H1 (cell line): ENCODE results near the gene PDK2. TPM values are rescaled to one million over a fixed set of nuclear protein-coding genes. Genes with fewer than 3 reads are reported as not detected.

ENCODE experiments used
- CTCF ChIA-PET: fragments of 300-600 bp; sonication (Branson Sonifier 250); formaldehyde crosslinking; loops from one replicate; lab custom pipeline; 2021; ENCODE audit not compliant: partially characterized antibody; lab: Charles Lee
- POLR2A ChIA-PET: fragments of 300-600 bp; sonication (Branson Sonifier 250); formaldehyde crosslinking; loops from one replicate; lab custom pipeline; 2021; ENCODE audit warnings: inconsistent platforms; ENCODE audit not compliant: partially characterized antibody; lab: Charles Lee
- DNase-seq, 2 experiments: peaks; one replicate each; pipeline versions ENCODE4 v3.0.0 to v3.0.0-alpha.2; 2010 to 2022; ENCODE audit warnings: low spot score in 2 of 2, low read depth in 1 of 2, mixed read lengths in 1 of 2
- FAIRE-seq: peaks from 2 replicates; lab custom pipeline; 2011; peaks lifted over from hg19 to GRCh38; lab: Jason Lieb, UNC
- H2AFZ ChIP-seq: 2 replicates; pipeline ENCODE4 v1.8.1; 2012; ENCODE audit warnings: low read length, inconsistent platforms
- H2AK5ac ChIP-seq: 2 replicates; pipeline ENCODE4 v1.6.1; 2013; ENCODE audit warnings: low read depth, low read length
- H2BK120ac ChIP-seq: replicated peaks from 2 replicates; pipeline ENCODE3; 2013; ENCODE audit warnings: low read depth, low read length, inconsistent platforms
- H2BK12ac ChIP-seq: 2 replicates; pipeline ENCODE4 v1.6.1; 2013; ENCODE audit warnings: low read depth, low read length
- H2BK15ac ChIP-seq: 2 replicates; pipeline ENCODE4 v1.6.1; 2013; ENCODE audit warnings: low read length
- H2BK20ac ChIP-seq: 2 replicates; pipeline ENCODE4 v1.6.1; 2013; ENCODE audit warnings: low read length
- H2BK5ac ChIP-seq: 2 replicates; pipeline ENCODE4 v1.6.1; 2013; ENCODE audit warnings: low read depth, low read length
- H3K14ac ChIP-seq: 2 replicates; pipeline ENCODE4 v1.6.1; 2013; ENCODE audit warnings: inconsistent platforms; ENCODE audit not compliant: insufficient read length
- H3K18ac ChIP-seq: 2 replicates; pipeline ENCODE4 v1.6.1; 2013; ENCODE audit warnings: low read length; ENCODE audit errors: extremely low read depth
- H3K23ac ChIP-seq: 2 replicates; pipeline ENCODE4 v1.6.1; 2013; ENCODE audit warnings: inconsistent platforms; ENCODE audit not compliant: insufficient read length
- H3K23me2 ChIP-seq: 2 replicates; pipeline ENCODE4 v1.6.1; 2013; ENCODE audit warnings: low read depth, low read length
- H3K27ac ChIP-seq: 2 replicates; pipeline ENCODE4 v1.6.1; 2011; ENCODE audit warnings: low read depth, low read length, inconsistent platforms
- H3K27me3 ChIP-seq, 4 experiments: replicated peaks in 1 of 4; 1 replicate in 1 of 4; 2 replicates in 3 of 4; pipeline versions ENCODE4 v1.6.1 to v1.8.1; 2011 to 2013; ENCODE audit warnings: low read length in 3 of 4, mild to moderate bottlenecking in 3 of 4, inconsistent platforms in 2 of 4, mixed read lengths in 2 of 4, moderate library complexity in 1 of 4; ENCODE audit not compliant: control insufficient read depth in 3 of 4, insufficient read depth in 3 of 4; ENCODE audit errors: extremely low read depth in 1 of 4
- H3K36me3 ChIP-seq, 4 experiments: 2 replicates each; pipeline versions ENCODE4 v1.6.1 to v1.8.1; 2011 to 2013; ENCODE audit warnings: mild to moderate bottlenecking in 4 of 4, low read length in 3 of 4, moderate library complexity in 2 of 4, control low read depth in 1 of 4, inconsistent platforms in 1 of 4; ENCODE audit not compliant: insufficient read depth in 4 of 4, control insufficient read depth in 2 of 4
- H3K4ac ChIP-seq: replicated peaks from 2 replicates; pipeline ENCODE3; 2013; ENCODE audit warnings: low read length, low read depth, mixed read lengths, inconsistent platforms; ENCODE audit not compliant: insufficient read length
- H3K4me1 ChIP-seq, 4 experiments: replicated peaks in 1 of 4; 1 replicate in 1 of 4; 2 replicates in 3 of 4; pipeline versions ENCODE4 v1.6.1 to v1.8.1; 2011 to 2013; ENCODE audit warnings: low read length in 3 of 4, inconsistent platforms in 2 of 4, mixed read lengths in 1 of 4; ENCODE audit not compliant: insufficient read depth in 4 of 4, control insufficient read depth in 3 of 4
- H3K4me2 ChIP-seq, 2 experiments: 2 replicates each; pipeline versions ENCODE4 v1.6.1 to v1.8.1; 2011 to 2013; ENCODE audit warnings: low read depth in 2 of 2, low read length in 2 of 2, control low read depth in 1 of 2, inconsistent platforms in 1 of 2, mild to moderate bottlenecking in 1 of 2; ENCODE audit not compliant: insufficient read depth in 1 of 2
- H3K4me3 ChIP-seq, 4 experiments: fragments of 200-600, 300-600 bp in 1 of 4; sonication (generic), shearing (Covaris generic), sonication (Bioruptor Twin) in 1 of 4; 2 replicates each; pipeline versions ENCODE4 v1.5.1 to v1.8.1; 2011 to 2016; ENCODE audit warnings: low read length in 4 of 4, low read depth in 3 of 4, control low read depth in 2 of 4, inconsistent platforms in 2 of 4, mild to moderate bottlenecking in 2 of 4, mixed read lengths in 1 of 4, moderate library complexity in 1 of 4; ENCODE audit not compliant: insufficient read depth in 2 of 4; ENCODE audit errors: extremely low read depth in 1 of 4
- H3K56ac ChIP-seq: replicated peaks from 2 replicates; pipeline ENCODE3; 2013; ENCODE audit warnings: low read depth, mild to moderate bottlenecking, mixed read lengths, low read length, inconsistent platforms; ENCODE audit not compliant: insufficient read length
- H3K79me1 ChIP-seq: 2 replicates; pipeline ENCODE4 v1.6.1; 2013; ENCODE audit warnings: low read depth, low read length, control low read depth
- H3K79me2 ChIP-seq, 2 experiments: 2 replicates each; pipeline versions ENCODE4 v1.6.1 to v1.8.1; 2012 to 2013; ENCODE audit warnings: low read length in 2 of 2, mild to moderate bottlenecking in 2 of 2, inconsistent platforms in 1 of 2; ENCODE audit not compliant: insufficient read depth in 2 of 2, control insufficient read depth in 1 of 2
- H3K9ac ChIP-seq, 4 experiments: replicated peaks in 1 of 4; 1 replicate in 1 of 4; 2 replicates in 3 of 4; pipeline versions ENCODE4 v1.6.1 to v1.8.1; 2011 to 2013; ENCODE audit warnings: low read depth in 3 of 4, low read length in 3 of 4, control low read depth in 2 of 4, mild to moderate bottlenecking in 2 of 4, moderate library complexity in 2 of 4, inconsistent platforms in 1 of 4; ENCODE audit errors: extremely low read depth in 1 of 4
- H3K9me3 ChIP-seq, 2 experiments: 2 replicates each; pipeline versions ENCODE4 v1.6.1 to v1.8.1; 2012 to 2013; ENCODE audit warnings: mild to moderate bottlenecking in 2 of 2, moderate library complexity in 2 of 2, control low read depth in 1 of 2, inconsistent platforms in 1 of 2, low read depth in 1 of 2, low read length in 1 of 2, mixed read lengths in 1 of 2; ENCODE audit not compliant: insufficient read depth in 2 of 2
- H4K20me1 ChIP-seq, 2 experiments: replicated peaks in 1 of 2; 2 replicates each; pipeline versions ENCODE3 to v1.8.1; 2011 to 2013; ENCODE audit warnings: inconsistent platforms in 2 of 2, low read length in 2 of 2, mild to moderate bottlenecking in 1 of 2; ENCODE audit not compliant: insufficient read depth in 2 of 2, control insufficient read depth in 1 of 2
- H4K5ac ChIP-seq: 2 replicates; pipeline ENCODE4 v1.6.1; 2013; ENCODE audit warnings: low read length, low read depth, mixed read lengths, inconsistent platforms; ENCODE audit not compliant: insufficient read length
- H4K8ac ChIP-seq: 2 replicates; pipeline ENCODE4 v1.8.0; 2013; ENCODE audit warnings: mild to moderate bottlenecking, moderate library complexity, low read length, inconsistent platforms; ENCODE audit not compliant: insufficient read depth; ENCODE audit errors: extremely low read depth
- H4K91ac ChIP-seq: replicated peaks from 2 replicates; pipeline ENCODE3; 2013; ENCODE audit warnings: low read length, mixed read lengths, inconsistent platforms; ENCODE audit not compliant: insufficient read length
- ASH2L ChIP-seq: fragments of 200-600, 300-600 bp; sonication (generic); IDR thresholded peaks from one replicate; pipeline ENCODE4 v1.7.1; 2017; ENCODE audit warnings: low read length
- EZH2 ChIP-seq: fragments of 200-600 bp; sonication (generic); IDR thresholded peaks from 2 replicates; pipeline ENCODE4 v1.7.1; 2012; ENCODE audit warnings: low read depth, mild to moderate bottlenecking, moderate library complexity, low read length, inconsistent platforms; ENCODE audit not compliant: severe bottlenecking
- KDM5A ChIP-seq: fragments of 200-600 bp; IDR thresholded peaks from 2 replicates; pipeline ENCODE4 v1.7.1; 2012; ENCODE audit warnings: mild to moderate bottlenecking, low read length, inconsistent platforms, mixed read lengths
- RNF2 ChIP-seq: fragments of 200-900, 300-1000 bp; sonication (generic); IDR thresholded peaks from 2 replicates; pipeline ENCODE4 v1.7.1; 2016; ENCODE audit warnings: borderline replicate concordance, low read depth, mild to moderate bottlenecking, antibody characterized with exemption, low read length; ENCODE audit not compliant: poor library complexity, severe bottlenecking; ENCODE audit errors: missing control alignments
- SP1 ChIP-seq: IDR thresholded peaks from 2 replicates; pipeline ENCODE4 v1.6.1; 2011; ENCODE audit warnings: low read depth, low read length
- ZNF274 ChIP-seq: IDR thresholded peaks from 2 replicates; pipeline ENCODE4 v1.7.0; 2012; ENCODE audit warnings: low read length, borderline replicate concordance; ENCODE audit errors: extremely low read depth
- WGBS, 2 experiments: shearing (Covaris generic) in 1 of 2; methylation state at CpG; one replicate each; pipeline versions ENCODE4 v1.1.6 to v1.1.7; 2013 to 2015; ENCODE audit warnings: low lambda C conversion rate in 2 of 2, mixed read lengths in 2 of 2, inconsistent platforms in 1 of 2, low coverage in 1 of 2, missing lambda C conversion rate in 1 of 2; ENCODE audit not compliant: insufficient replicate concordance in 2 of 2, insufficient coverage in 1 of 2, insufficient read length in 1 of 2; ENCODE audit errors: extremely low coverage in 1 of 2, missing lambda C conversion rate in 1 of 2; 5-methylcytosine and 5-hydroxymethylcytosine counted together
- polyA plus RNA-seq, 7 experiments: library from polyadenylated mRNA; depleted of rRNA in 3 of 7; stranded (reverse) in 5 of 7; unstranded in 2 of 7; fragments of >200 nt in 5 of 7; fragments of 200-250 nt in 2 of 7; gene quantifications; 1 replicate in 5 of 7; 2 replicates in 1 of 7; 4 replicates in 1 of 7; pipeline versions ENCODE4 v1.2.1 to v1.2.3, GENCODE V29; 2011 to 2013; ENCODE audit warnings: missing spikeins in 2 of 7, mixed read lengths in 2 of 7
- total RNA-seq: library from RNA; stranded (reverse); fragmentation: NEBNext Ultra II Directional; extraction: Animal tissue kit (Norgen Biotek cat#: 25700); gene quantifications from 2 replicates; pipeline ENCODE4 v1.2.1, GENCODE V29; 2021
- TF ChIP-seq, protein P1 (sequence below), 3 experiments: IDR thresholded peaks; 1 replicate in 2 of 3; 2 replicates in 1 of 3; pipeline versions ENCODE4 v1.5.1 to v1.6.1; 2011; ENCODE audit warnings: low read length in 3 of 3, mild to moderate bottlenecking in 3 of 3, inconsistent platforms in 2 of 3, low read depth in 1 of 3, moderate library complexity in 1 of 3; ENCODE audit not compliant: insufficient read depth in 1 of 3; ENCODE audit errors: control extremely low read depth in 1 of 3

Gene PDK2
- total and polyA plus RNA-seq, 2 of the 8 experiments (the other 6 are each of a cell fraction or from before 2014, with no cell fraction given): 18.3 to 121 TPM

DNA sequence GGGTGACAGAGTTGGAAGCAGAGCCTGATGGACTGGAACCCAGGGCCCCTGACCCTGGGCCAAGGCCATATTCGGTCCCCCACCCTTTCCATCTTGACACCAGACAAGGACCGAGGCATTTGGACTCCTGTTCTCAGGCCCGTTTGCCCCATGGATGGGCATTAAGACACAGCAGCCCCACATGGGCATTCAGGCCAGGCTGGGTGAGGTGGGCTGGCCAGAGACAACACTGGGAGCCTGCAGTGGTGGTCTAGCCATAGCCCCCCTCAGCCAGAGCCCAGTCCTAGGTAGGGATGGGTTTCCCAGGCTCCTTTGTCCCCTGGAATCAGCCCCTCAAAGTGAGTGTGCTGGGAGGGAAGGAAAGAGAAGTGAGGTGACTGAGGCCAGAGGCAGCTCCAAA is 1.6 kb downstream of the PDK2 start:
- H2BK12ac ChIP-seq: no peak overlapping the region
- no peak for FAIRE-seq
- H3K79me1 ChIP-seq: peaks cover 3% of the 10 kb centered on the region
- POLR2A ChIA-PET: interaction anchor here (1.2 kb wide), 1 partner anchor 14 kb away, joined by 3 read pairs; no protein-coding TSS in a partner anchor
- no peak overlapping the region for H3K18ac ChIP-seq
- H3K9ac ChIP-seq: no peak overlapping the region
- H3K56ac ChIP-seq: no peak overlapping the region
- no peak overlapping the region for H2BK5ac ChIP-seq
- H3K36me3 ChIP-seq: peaks cover 0 to 9% (median 0%) of the 10 kb centered on the region in 4 experiments; a peak in 1 of 8 replicates
- H4K5ac ChIP-seq: no peak overlapping the region
- H3K23me2 ChIP-seq: peaks cover 17% of the 10 kb centered on the region
- no peak overlapping the region for H2AK5ac ChIP-seq
- H2BK20ac ChIP-seq: no peak overlapping the region
- TF ChIP-seq SP1 (no peak), RNF2 (no peak), EZH2 (no peak), ZNF274 (no peak), KDM5A (no peak), ASH2L (no peak)
- TF ChIP-seq, protein P1, sequence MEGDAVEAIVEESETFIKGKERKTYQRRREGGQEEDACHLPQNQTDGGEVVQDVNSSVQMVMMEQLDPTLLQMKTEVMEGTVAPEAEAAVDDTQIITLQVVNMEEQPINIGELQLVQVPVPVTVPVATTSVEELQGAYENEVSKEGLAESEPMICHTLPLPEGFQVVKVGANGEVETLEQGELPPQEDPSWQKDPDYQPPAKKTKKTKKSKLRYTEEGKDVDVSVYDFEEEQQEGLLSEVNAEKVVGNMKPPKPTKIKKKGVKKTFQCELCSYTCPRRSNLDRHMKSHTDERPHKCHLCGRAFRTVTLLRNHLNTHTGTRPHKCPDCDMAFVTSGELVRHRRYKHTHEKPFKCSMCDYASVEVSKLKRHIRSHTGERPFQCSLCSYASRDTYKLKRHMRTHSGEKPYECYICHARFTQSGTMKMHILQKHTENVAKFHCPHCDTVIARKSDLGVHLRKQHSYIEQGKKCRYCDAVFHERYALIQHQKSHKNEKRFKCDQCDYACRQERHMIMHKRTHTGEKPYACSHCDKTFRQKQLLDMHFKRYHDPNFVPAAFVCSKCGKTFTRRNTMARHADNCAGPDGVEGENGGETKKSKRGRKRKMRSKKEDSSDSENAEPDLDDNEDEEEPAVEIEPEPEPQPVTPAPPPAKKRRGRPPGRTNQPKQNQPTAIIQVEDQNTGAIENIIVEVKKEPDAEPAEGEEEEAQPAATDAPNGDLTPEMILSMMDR (IDR thresholded peaks at IDR 0.05; ENCODE audit: control extremely low read depth in 1 of 3, insufficient read depth in 1 of 3, low read depth in 1 of 3, low read length in 3 of 3): no peak
- H3K79me2 ChIP-seq: peaks cover 0 to 4% of the 10 kb centered on the region in 2 experiments; a peak in 1 of 4 replicates
- CTCF ChIA-PET: interaction anchor here (0.8 to 15.7 kb wide), 7 partner anchors 9 to 300 kb away, joined by 3 to 412 read pairs (median 5); partner anchors contain the start of gene SGCA
- no peak overlapping the region for H4K91ac ChIP-seq
- H3K27me3 ChIP-seq: peaks cover 0 to 3% (median 0%) of the 10 kb centered on the region in 4 experiments; a peak in 4 of 7 replicates
- H2AFZ ChIP-seq: no peak overlapping the region
- 80% methylated on average over 3 of the region's 3 CpGs; no CpG with 5 or more reads in 1 of the 2 experiments for WGBS, 2 experiments
- no peak overlapping the region for H3K27ac ChIP-seq
- no peak overlapping the region for H3K14ac ChIP-seq
- no peak overlapping the region for H3K4ac ChIP-seq
- H3K4me1 ChIP-seq: peaks cover 0 to 17% (median 14%) of the 10 kb centered on the region in 4 experiments; a peak in 6 of 7 replicates
- no peak for DNase-seq
- no peak overlapping the region for H4K8ac ChIP-seq
- no peak overlapping the region for H3K23ac ChIP-seq
- no peak overlapping the region for H2BK120ac ChIP-seq
- H4K20me1 ChIP-seq: no peaks in the 10 kb centered on the region
- H3K9me3 ChIP-seq: no peaks in the 10 kb centered on the region
- no peak overlapping the region for H3K4me3 ChIP-seq
- no peak overlapping the region for H2BK15ac ChIP-seq
- no peak overlapping the region; a peak in 1 of 4 replicates for H3K4me2 ChIP-seq
